A204.1 (cell line): ENCODE data around the gene SLC16A9.
A peak's percentile ranks its signal among the peaks of the same experiment; 100 is the strongest.

ENCODE experiments used
- FAIRE-seq: peaks from 2 replicates; lab custom pipeline; 2012; peaks lifted over from hg19 to GRCh38; lab: Jason Lieb, UNC

Gene SLC16A9

DNA sequence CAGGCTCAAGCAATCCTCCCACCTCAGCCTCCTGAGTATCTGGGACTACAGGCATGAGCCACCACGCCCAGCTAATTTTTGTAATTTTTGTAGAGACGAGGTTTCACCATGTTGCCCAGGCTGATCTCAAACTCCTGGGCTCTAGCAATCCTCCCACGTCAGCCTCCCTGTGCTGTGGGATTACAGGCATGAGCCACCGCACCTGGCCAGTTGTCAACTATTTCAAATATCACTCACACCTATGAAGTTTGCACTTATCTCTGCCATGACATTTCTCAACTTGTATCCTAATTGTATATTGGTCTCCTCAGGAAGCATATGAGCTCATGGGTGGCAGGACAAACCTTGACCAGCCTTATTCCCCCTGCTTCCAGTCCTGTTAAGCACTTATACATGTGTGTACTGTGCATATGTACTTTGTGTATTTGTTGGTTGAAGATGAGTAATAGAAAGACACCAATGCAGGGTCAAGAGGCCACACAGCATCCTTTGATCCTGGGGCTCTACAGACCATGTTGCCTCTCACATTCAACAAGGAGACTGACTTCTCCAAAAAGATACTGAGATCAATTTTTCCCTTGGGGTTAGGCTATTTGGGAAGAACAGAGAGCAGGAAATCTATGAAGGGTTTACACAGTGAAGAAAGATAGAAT, 82.2 kb downstream of the SLC16A9 start:
- no peak for FAIRE-seq

DNA sequence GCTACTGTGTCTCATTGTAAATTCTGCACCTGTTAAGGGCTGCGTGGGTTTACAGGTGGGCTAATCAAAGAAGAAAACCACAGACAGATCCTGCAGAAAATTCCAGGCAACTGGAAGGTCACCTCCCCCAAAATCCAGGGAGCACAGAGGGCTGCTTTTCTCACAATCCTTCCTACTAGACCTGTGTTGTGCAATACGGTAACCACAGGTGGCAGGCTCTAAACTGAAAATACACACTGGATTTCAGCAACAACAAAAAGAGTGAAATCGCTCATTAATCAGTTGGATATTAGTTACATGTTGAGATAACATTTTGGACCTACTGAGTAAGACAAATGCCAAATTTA, 83.2 kb downstream of the SLC16A9 start:
- FAIRE-seq, result no peak

- peak; percentile 67 for FAIRE-seq
These were observed 83.7 kb downstream of the SLC16A9 start for GRCh38 chr10:59625721-59626522.

DNA sequence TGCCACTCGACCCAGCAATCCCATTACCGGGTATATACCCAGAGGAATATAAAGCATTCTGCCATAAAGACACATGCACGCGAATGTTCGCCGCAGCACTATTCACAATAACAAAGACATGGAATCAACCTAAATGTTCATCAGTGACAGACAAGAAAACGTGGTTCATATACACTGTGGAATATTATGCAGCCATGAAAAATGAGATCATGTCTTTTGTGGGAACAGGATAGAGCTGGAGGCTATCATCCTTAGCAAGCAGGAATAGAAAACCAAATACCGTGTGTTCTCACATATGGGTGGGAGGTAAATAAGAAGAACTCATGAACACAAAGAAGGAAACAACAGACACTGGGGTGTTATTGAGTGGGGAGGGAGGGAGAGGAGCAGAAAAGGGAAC, 84.7 kb downstream of the SLC16A9 start:
- FAIRE-seq, result no peak

DNA sequence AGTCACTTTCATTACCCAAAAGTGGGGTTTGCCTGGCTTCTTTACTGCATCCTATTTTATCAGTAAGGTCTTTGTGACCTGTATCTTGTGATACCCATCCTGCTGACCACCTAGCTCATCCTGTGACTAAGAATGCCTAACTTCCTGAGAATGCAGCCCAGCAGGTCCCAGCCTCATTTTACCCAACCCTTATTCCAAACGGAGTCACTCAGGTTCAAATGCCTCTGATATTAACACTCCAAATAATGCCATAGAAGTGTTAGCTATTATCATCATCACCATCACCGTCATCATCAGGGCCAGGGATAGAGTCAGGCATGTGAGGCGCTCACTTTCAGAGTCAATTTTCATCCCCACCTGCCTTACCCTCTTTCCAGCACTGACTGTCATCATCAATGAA, 85.5 kb downstream of the SLC16A9 start:
- no peak for FAIRE-seq

GRCh38 chr10:59623133-59624121, 86.2 kb downstream of the SLC16A9 start:
- no peak for FAIRE-seq

- no peak for FAIRE-seq
These were observed 87.1 kb downstream of the SLC16A9 start for GRCh38 chr10:59622320-59623132.

- no peak for FAIRE-seq
These were observed 87.9 kb downstream of the SLC16A9 start for GRCh38 chr10:59621771-59622170.

DNA sequence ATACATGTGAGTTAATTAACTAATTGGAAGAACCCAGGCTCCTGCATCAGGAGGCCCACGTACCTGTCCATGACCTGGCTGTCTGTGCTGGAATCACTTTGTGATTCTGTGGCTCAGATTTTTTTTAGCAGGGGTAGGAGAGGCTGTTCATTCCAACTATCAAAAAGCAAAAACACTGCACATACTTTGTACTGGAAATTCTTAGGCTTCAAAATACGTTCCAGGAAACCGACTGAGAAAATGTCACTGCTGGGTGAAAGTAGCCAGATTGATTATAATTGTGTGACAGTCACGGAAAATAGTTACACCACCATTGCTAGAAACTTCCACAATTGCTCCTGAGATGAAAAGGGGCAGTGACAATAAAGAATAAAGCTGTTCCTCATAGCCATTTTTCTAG, 91.0 kb downstream of the SLC16A9 start:
- FAIRE-seq, result no peak

GRCh38 chr10:59617996-59618395, 91.7 kb downstream of the SLC16A9 start:
- FAIRE-seq, result no peak

GRCh38 chr10:59611048-59611447, 98.6 kb downstream of the SLC16A9 start:
- FAIRE-seq, result no peak

GRCh38 chr10:59607970-59608369, 101.7 kb downstream of the SLC16A9 start:
- FAIRE-seq, result no peak

DNA sequence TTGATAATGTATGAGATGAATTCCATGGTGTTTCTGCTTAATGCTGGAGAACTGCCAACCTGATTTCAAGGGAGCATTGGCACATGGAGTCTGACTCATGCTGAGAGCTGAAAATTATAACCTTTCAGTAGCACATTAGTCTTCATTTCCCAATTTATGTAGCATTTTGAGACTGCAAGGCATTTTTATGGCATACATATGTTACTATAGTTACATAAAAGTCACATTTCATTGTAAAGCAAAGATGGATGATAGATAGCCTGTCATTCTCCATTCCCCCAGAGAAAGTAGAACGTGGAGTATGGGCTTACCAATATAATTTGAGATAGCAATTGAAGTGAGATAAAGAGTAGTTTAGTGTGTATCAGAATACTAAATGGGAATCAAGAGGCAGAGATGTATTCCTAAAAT, 103.1 kb downstream of the SLC16A9 start:
- FAIRE-seq, result no peak

GRCh38 chr10:59601985-59602384, 107.7 kb downstream of the SLC16A9 start:
- FAIRE-seq, result no peak
